Suprapubic skin (tissue), 3 donors: ENCODE results near the gene CNTFR.

Experiments
- CTCF ChIP-seq, 2 donors: fragments of 200-600 bp in 1 of 2; fragments of 450-650 bp in 1 of 2; sonication (generic) in 1 of 2; IDR thresholded peaks; one replicate each; pipeline ENCODE4 v1.5.1; 2016 to 2019; ENCODE audit warnings: antibody characterized with exemption in 2 of 2, mild to moderate bottlenecking in 1 of 2, moderate library complexity in 1 of 2
- EP300 ChIP-seq: sonication (generic); formaldehyde crosslinking; IDR thresholded peaks from one replicate; pipeline ENCODE4 v1.6.1; 2017; ENCODE audit warnings: antibody characterized with exemption

- no peak for TF ChIP-seq EP300
- no peak for TF ChIP-seq CTCF (IDR thresholded peaks at IDR 0.05)
Measured at GRCh38 chr9:34582787-34583186, 6.7 kb downstream of the CNTFR start.
